ENCODE results near the gene SRSF9. TPM values are rescaled to one million over a fixed set of nuclear protein-coding genes. Genes with fewer than 3 reads are reported as not detected.
A peak's percentile ranks its signal among the peaks of the same experiment; 100 is the strongest.

SRSF9 gene
- total RNA-seq, 1 experiment from 2014 or later, result 302 TPM

DNA sequence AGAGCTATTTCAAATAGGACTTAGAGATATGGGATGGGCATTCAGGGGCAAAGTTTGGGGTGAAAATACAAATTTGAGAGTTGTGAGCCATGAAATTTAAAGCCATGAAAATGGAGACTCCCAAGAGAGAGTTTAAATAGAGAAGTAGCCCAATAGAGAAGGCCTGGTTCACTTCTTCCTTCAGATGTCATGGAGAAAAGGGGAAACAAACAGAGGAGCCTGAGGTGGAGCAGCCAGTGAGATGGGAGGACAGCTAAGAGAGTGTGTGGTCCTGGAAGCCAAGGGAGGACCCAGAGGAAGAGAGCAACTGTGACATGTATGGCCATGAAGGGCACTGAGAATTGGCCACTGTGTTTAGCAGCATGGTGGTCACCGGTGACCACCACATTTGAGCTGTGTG is 14.1 kb upstream of the SRSF9 start:
- no peak for DNase-seq (ENCODE audit: low spot score)

GRCh38 chr12:120481022-120481767 is 11.6 kb upstream of the SRSF9 start:
- DNase-seq (ENCODE audit: low spot score), result no peak

GRCh38 chr12:120480211-120480610 is 10.7 kb upstream of the SRSF9 start:
- no peak for DNase-seq (ENCODE audit: low spot score)

DNA sequence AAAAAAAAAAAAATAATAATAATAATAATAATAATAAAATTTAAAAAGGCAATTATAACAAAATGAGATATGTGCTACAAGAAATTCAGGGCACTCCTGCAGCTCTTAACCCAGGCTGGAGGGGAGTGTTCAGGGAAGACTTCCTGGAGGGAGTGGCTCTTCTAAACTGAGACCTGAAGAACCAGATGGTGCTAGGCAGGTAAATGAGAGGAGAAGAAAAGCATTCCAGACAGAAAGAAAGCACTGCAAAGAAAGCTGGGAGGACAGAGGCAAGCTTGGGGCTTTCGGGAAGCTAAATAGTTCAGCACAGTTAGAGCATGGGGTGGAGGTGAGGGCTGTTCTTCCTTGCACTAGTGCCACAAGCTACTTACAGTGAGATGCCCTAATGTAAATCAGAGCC is 9.9 kb upstream of the SRSF9 start:
- DNase-seq (ENCODE audit: low spot score), result no peak

GRCh38 chr12:120475643-120476042 is 6.1 kb upstream of the SRSF9 start:
- DNase-seq (ENCODE audit: low spot score), result no peak

DNA sequence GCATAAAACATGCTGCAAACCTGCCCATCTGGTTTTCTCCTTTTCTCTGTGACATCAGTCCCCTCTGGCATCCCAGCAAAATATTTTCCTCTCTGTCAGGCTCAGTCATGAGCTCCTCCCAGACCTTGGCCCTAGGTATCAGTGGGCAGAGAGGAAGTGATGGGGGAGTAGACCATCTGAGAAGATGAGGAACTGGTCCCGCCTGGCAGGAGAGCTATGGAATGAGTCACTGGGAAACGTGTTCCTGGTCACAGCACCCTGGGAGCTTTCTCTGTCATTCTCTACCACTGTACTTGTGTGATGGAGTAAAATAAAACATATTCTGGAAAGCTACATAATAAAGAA is 5.0 kb upstream of the SRSF9 start:
- peak; percentile 90 for DNase-seq (ENCODE audit: low spot score)

GRCh38 chr12:120473807-120474615 is 4.5 kb upstream of the SRSF9 start:
- no peak for DNase-seq (ENCODE audit: low spot score)

DNA sequence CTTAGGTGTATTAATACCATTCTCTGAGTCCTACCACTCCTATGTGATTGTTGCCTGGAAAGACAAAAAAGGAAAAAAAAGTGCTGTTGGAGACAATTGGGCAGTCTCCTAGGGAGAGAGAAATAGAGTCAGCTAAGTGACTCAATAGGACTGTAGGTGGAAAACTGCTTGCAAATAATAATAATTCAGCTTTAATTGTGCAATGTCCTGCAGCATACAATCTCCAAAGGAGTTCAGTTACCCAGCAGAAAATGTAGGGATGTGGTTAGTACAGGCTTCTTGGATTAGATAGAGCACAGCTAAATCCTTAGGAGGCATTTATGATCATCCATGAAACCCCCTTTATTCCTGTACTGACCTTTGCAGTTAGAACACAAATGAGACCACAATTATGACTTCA is 3.0 kb upstream of the SRSF9 start:
- no peak for DNase-seq (ENCODE audit: low spot score)

GRCh38 chr12:120470150-120470784 is 719 bp upstream of the SRSF9 start:
- DNase-seq (ENCODE audit: low spot score), result no peak

DNA sequence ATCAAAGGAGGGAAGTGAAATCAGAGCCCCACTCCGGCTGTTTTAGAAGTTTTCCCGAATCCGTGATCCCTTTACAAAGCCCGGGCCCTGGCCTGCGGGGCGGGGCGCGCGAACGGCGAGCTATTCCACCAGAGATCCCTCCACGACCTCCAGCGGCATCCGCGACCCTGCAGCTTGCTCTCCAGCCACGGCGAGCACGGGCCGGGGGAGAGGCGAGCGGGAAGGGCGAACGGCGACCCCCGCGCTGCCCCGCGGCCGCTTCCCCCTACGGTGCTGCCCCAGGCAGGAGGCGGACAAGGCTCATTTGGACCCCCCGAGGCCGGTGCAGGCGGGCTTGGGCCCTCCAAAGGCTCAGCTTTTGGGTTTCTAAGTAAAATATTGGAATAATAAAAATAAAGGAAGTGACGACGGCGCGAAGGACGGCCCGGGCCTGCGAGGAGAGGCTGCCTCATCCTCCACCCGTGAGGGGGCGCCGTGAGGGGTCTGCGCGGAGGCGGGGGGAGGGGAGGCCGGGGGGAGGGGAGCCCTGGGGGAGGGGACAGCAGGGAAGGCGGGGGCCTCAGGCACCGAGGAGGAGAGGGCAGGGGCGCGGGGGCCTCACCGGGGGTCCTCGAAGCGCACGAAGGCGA is 613 bp downstream of the SRSF9 start:
- no peak for DNase-seq (ENCODE audit: low spot score)

DNA sequence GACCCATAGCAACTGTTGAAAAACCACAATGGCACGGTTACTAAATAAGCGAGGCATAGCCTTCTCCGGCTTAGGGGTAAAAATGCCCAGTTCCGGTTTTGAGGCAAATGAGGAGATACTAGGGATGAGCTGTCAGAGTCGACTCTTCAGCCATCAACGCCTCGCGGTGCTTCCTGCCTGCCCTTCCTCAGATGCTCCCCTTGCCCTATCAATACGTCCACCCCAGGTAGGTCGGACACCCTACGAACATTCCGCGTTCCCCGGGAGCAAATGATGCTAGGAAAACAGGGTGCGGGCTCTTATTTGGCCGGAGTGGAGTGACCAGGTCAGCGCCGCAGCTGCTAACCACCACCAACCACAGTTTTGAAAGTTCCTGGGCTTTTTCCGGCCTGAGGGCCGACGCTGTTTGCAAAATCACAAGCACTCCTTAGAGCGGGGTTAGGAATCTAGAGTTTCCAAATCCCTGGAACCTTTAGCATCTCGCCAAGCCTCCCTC is 1.2 kb downstream of the SRSF9 start:
- DNase-seq (ENCODE audit: low spot score), result peak; percentile 56

GRCh38 chr12:120467439-120467838 is 2.1 kb downstream of the SRSF9 start:
- no peak for DNase-seq (ENCODE audit: low spot score)

GRCh38 chr12:120466560-120467315 is 2.8 kb downstream of the SRSF9 start:
- DNase-seq (ENCODE audit: low spot score), result peak; percentile 52

DNA sequence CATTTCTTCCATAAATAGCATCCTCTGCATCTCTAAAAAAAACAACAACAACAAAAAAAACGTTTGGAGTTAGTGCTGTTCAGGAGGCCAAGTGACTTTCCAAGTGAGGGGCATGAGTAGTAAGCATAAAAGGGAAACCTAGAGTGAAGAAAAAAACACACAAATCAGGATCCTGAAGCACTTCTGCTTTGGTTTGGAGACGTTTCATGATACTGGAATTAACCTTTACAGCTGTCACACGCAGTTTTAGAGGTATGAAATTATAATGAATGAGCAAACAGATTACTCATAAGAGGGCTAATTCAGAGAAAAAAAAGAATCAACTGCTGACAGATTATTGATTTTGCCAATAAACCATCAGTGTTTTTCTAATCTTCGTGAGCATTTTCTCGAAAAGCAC is 3.8 kb downstream of the SRSF9 start:
- DNase-seq (ENCODE audit: low spot score), result no peak

GRCh38 chr12:120463712-120464111 is 5.8 kb downstream of the SRSF9 start:
- no peak for DNase-seq (ENCODE audit: low spot score)

DNA sequence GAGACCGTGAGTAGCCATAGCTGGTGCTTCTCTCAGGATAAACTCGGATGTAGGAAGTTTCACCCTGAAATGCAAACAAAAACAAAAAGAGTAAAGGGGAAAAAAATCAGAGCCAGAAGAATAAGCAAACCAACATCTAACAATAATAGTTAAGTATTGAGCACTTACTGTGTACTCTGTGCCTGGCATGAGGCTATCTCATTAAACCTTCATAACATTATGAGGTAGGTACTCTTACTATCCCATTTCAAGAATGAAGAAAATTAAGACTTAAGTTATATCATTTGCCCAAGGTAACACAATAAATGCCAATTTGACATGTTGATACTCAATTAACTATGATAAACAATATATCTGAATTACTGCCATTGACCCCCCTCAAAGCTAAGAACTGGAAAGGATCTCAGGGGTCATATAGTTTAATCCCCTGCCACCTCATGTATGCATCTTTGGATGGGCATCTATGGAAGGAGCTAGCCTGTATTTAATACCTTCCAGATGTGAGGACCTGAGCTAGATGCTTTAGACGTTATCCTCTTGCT is 7.4 kb downstream of the SRSF9 start:
- DNase-seq (ENCODE audit: low spot score), result no peak

DNA sequence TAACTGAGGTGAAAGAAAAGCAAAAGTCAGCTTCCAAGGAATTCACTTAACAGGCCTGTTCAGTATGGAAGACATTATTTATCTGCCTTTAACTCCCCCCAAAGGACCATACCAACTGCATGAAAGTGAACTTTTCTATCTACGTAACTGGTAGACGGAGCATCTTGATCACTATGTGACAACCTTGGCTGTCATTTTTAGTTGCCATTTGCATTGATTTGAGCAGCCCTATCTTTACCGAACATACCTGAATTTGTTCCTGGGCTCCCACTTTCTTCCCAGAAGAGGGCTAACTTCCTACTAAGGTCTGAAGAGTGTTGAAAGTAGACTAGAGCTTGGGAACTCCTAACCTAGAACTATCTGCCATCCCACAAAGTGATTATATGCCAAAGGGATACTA is 9.4 kb downstream of the SRSF9 start:
- no peak for DNase-seq (ENCODE audit: low spot score)

DNA sequence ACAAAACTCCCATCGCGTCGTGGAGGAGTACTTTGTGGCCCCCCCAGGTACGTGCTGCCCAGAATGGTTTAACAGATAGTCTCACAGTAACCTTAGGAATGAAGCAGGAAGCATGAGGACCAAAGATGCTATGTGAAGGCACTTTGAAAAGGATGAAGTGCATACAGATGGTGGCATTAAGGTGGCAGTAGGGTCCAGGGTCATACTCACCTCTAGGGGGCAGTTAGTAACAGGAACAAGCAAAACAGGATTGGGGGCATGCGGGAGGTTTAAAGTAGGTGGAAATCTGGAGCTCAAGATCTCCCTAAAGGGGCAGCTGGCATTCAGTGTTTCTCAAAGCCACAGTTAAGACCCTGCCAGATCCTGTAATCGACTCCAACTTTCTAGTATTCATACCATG is 12.4 kb downstream of the SRSF9 start:
- DNase-seq (ENCODE audit: low spot score), result no peak

- DNase-seq (ENCODE audit: low spot score), result no peak
Measured at GRCh38 chr12:120455302-120455701, 14.2 kb downstream of the SRSF9 start.

DNA sequence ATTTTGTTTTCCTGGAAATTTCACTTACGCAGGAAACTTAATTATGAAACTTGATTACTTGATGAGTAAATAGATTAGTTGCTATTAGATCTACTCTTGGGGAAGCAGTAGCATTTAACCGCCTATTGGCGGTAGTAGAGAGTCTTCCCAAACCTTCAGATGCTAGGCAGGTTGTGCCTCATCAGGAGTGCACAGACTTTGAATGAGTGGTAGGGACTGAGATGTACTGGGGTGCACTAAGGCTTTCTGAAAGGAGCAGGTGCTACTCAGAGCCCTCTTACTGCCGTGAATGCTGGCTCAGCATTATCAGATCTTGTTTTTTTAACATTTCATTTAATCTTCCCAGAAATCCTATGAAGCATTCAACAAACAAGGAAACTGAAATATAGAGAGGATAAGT is 15.6 kb downstream of the SRSF9 start:
- no peak for DNase-seq (ENCODE audit: low spot score)
